Astrocyte (in vitro differentiated cells and primary cell): ENCODE results near the gene SMARCB1. TPM values are rescaled to one million over a fixed set of nuclear protein-coding genes. Genes with fewer than 3 reads are reported as not detected.

Experiments used
- DNase-seq: peaks from one replicate; pipeline ENCODE4 v3.0.0-alpha.2; 2010; ENCODE audit warnings: low read depth
- FAIRE-seq: peaks from 2 replicates; lab custom pipeline; 2011; peaks lifted over from hg19 to GRCh38; lab: Jason Lieb, UNC
- H2AFZ ChIP-seq: 2 replicates; pipeline ENCODE4 v1.6.0; 2012; ENCODE audit warnings: low read depth, low read length, inconsistent platforms
- H3K27ac ChIP-seq: 2 replicates; pipeline ENCODE4 v1.5.1; 2011; ENCODE audit warnings: low read depth, low read length, inconsistent platforms
- H3K27me3 ChIP-seq: 2 replicates; pipeline ENCODE4 v1.6.0; 2011; ENCODE audit warnings: low read length, inconsistent platforms; ENCODE audit not compliant: insufficient read depth
- H3K36me3 ChIP-seq: 2 replicates; pipeline ENCODE4 v1.5.1; 2011; ENCODE audit warnings: low read length, inconsistent platforms; ENCODE audit not compliant: insufficient read depth
- H3K4me1 ChIP-seq: 2 replicates; pipeline ENCODE4 v1.5.1; 2011; ENCODE audit warnings: low read length, inconsistent platforms; ENCODE audit not compliant: insufficient read depth
- H3K4me2 ChIP-seq: 2 replicates; pipeline ENCODE4 v1.6.0; 2012; ENCODE audit warnings: low read length, inconsistent platforms
- H3K4me3 ChIP-seq: 2 replicates; pipeline ENCODE4 v1.5.1; 2011; ENCODE audit warnings: low read depth, mild to moderate bottlenecking, low read length, inconsistent platforms; ENCODE audit not compliant: insufficient read depth
- H3K79me2 ChIP-seq: 2 replicates; pipeline ENCODE4 v1.6.0; 2012; ENCODE audit warnings: mild to moderate bottlenecking, low read length, inconsistent platforms; ENCODE audit not compliant: insufficient read depth
- H3K9ac ChIP-seq: 2 replicates; pipeline ENCODE4 v1.6.0; 2012; ENCODE audit warnings: mild to moderate bottlenecking, low read length, inconsistent platforms
- H3K9me3 ChIP-seq: 2 replicates; pipeline ENCODE4 v1.5.1; 2012; ENCODE audit warnings: low read depth, mild to moderate bottlenecking, low read length, inconsistent platforms; ENCODE audit not compliant: insufficient read depth
- H4K20me1 ChIP-seq: 2 replicates; pipeline ENCODE4 v1.6.0; 2012; ENCODE audit warnings: low read length, inconsistent platforms; ENCODE audit not compliant: insufficient read depth
- H3K27ac Mint-ChIP-seq: one replicate; pipeline ENCODE4 v1.8.0; 2021; ENCODE audit warnings: mild to moderate bottlenecking, mixed read lengths; ENCODE audit not compliant: unreplicated experiment
- H3K27me3 Mint-ChIP-seq: one replicate; pipeline ENCODE4 v1.8.0; 2021; ENCODE audit warnings: low read depth, mixed read lengths; ENCODE audit not compliant: unreplicated experiment
- H3K36me3 Mint-ChIP-seq: one replicate; pipeline ENCODE4 v1.8.0; 2021; ENCODE audit warnings: low read depth, mixed read lengths; ENCODE audit not compliant: unreplicated experiment
- H3K4me1 Mint-ChIP-seq: one replicate; pipeline ENCODE4 v1.8.0; 2021; ENCODE audit warnings: low read depth, mixed read lengths; ENCODE audit not compliant: unreplicated experiment
- H3K4me3 Mint-ChIP-seq: one replicate; pipeline ENCODE4 v1.8.0; 2021; ENCODE audit warnings: mild to moderate bottlenecking, moderate library complexity, mixed read lengths; ENCODE audit not compliant: unreplicated experiment
- H3K9me3 Mint-ChIP-seq: one replicate; pipeline ENCODE4 v1.8.0; 2021; ENCODE audit warnings: mild to moderate bottlenecking, mixed read lengths; ENCODE audit not compliant: unreplicated experiment
- CTCF ChIP-seq: IDR thresholded peaks from 2 replicates; pipeline ENCODE4 v1.5.1; 2011; ENCODE audit warnings: low read depth, mild to moderate bottlenecking, inconsistent platforms, low read length, moderate library complexity; ENCODE audit not compliant: insufficient read depth
- EZH2 ChIP-seq: IDR thresholded peaks from 2 replicates; pipeline ENCODE4 v1.6.1; 2012; ENCODE audit warnings: mild to moderate bottlenecking, low read length, inconsistent platforms; ENCODE audit not compliant: insufficient read depth
- total RNA-seq: library from RNA; stranded (reverse); gene quantifications from 2 replicates; pipeline ENCODE4 v1.2.1, GENCODE V29; 2021

The SMARCB1 gene
- total RNA-seq, 1 donor from 2014 or later: 91.3 TPM

- peaks cover 14% of the 10 kb centered on the region for H3K36me3 Mint-ChIP-seq
- TF ChIP-seq EZH2 (no peak), CTCF (no peak)
- H3K4me3 Mint-ChIP-seq: no peak overlapping the region
- H3K4me3 ChIP-seq: no peak overlapping the region
- no peaks in the 10 kb centered on the region for H3K27me3 ChIP-seq
- H3K4me1 ChIP-seq: peaks cover 3% of the 10 kb centered on the region
- H3K27ac ChIP-seq: no peak overlapping the region
- peaks cover 20% of the 10 kb centered on the region for H3K79me2 ChIP-seq
- H3K27me3 Mint-ChIP-seq: no peaks in the 10 kb centered on the region
- H3K4me1 Mint-ChIP-seq: peaks cover 5% of the 10 kb centered on the region
- DNase-seq (no peak), FAIRE-seq (no peak)
- peaks cover 48% of the 10 kb centered on the region for H4K20me1 ChIP-seq
- peaks cover 8% of the 10 kb centered on the region for H3K36me3 ChIP-seq
- no peak overlapping the region for H3K9ac ChIP-seq
- no peak overlapping the region for H2AFZ ChIP-seq
- no peak overlapping the region for H3K27ac Mint-ChIP-seq
- H3K4me2 ChIP-seq: no peak overlapping the region
- H3K9me3 Mint-ChIP-seq: no peaks in the 10 kb centered on the region
- no peaks in the 10 kb centered on the region for H3K9me3 ChIP-seq
Measured at GRCh38 chr22:23834793-23835483, 48.2 kb downstream of the SMARCB1 start.

GRCh38 chr22:23835484-23836144, 48.8 kb downstream of the SMARCB1 start:
- peaks cover 3% of the 10 kb centered on the region for H3K4me1 ChIP-seq
- Mint-ChIP-seq H3K27me3 (no peaks in the 10 kb centered on the region), H3K4me3 (peak overlapping the region; percentile 27), H3K9me3 (no peaks in the 10 kb centered on the region), H3K36me3 (peaks cover 10% of the 10 kb centered on the region), H3K27ac (no peak overlapping the region), H3K4me1 (peaks cover 2% of the 10 kb centered on the region)
- H3K27ac ChIP-seq: no peak overlapping the region
- peaks cover 8% of the 10 kb centered on the region for H3K36me3 ChIP-seq
- no peak for TF ChIP-seq CTCF
- no peak for TF ChIP-seq EZH2
- no peaks in the 10 kb centered on the region for H3K9me3 ChIP-seq
- H3K4me2 ChIP-seq: no peak overlapping the region
- H2AFZ ChIP-seq: no peak overlapping the region
- DNase-seq (no peak), FAIRE-seq (no peak)
- no peak overlapping the region for H3K9ac ChIP-seq
- H3K4me3 ChIP-seq: no peak overlapping the region
- no peaks in the 10 kb centered on the region for H3K27me3 ChIP-seq
- peaks cover 45% of the 10 kb centered on the region for H4K20me1 ChIP-seq
- peaks cover 20% of the 10 kb centered on the region for H3K79me2 ChIP-seq

GRCh38 chr22:23836281-23836680, 49.5 kb downstream of the SMARCB1 start:
- Histone ChIP-seq H3K79me2 (peaks cover 15% of the 10 kb centered on the region), H3K4me1 (peaks cover 3% of the 10 kb centered on the region), H2AFZ (no peak overlapping the region), H3K4me2 (no peak overlapping the region), H3K9ac (no peak overlapping the region), H3K9me3 (no peaks in the 10 kb centered on the region), H3K27ac (no peak overlapping the region), H4K20me1 (peaks cover 40% of the 10 kb centered on the region), H3K36me3 (peaks cover 4% of the 10 kb centered on the region), H3K27me3 (no peaks in the 10 kb centered on the region), H3K4me3 (no peak overlapping the region)
- Mint-ChIP-seq H3K9me3 (no peaks in the 10 kb centered on the region), H3K36me3 (peaks cover 10% of the 10 kb centered on the region), H3K27ac (peak overlapping the region; percentile 42), H3K4me3 (no peak overlapping the region), H3K4me1 (peaks cover 2% of the 10 kb centered on the region), H3K27me3 (peaks cover 4% of the 10 kb centered on the region)
- no peak for TF ChIP-seq CTCF
- TF ChIP-seq EZH2: no peak
- FAIRE-seq (no peak), DNase-seq (no peak)
